DND-41 (cell line): ENCODE results near the gene THRB.

ENCODE experiments used
- EZH2 ChIP-seq: IDR thresholded peaks from 3 replicates; pipeline ENCODE4 v1.6.1; 2012; ENCODE audit warnings: borderline replicate concordance, low read depth, mild to moderate bottlenecking, moderate library complexity, low read length, inconsistent platforms; ENCODE audit not compliant: severe bottlenecking
- TF ChIP-seq, protein P1 (sequence below): IDR thresholded peaks from 2 replicates; pipeline ENCODE4 v1.5.1; 2012; ENCODE audit warnings: borderline replicate concordance, low read length, moderate library complexity, mild to moderate bottlenecking; ENCODE audit not compliant: poor library complexity, severe bottlenecking; ENCODE audit errors: extremely low read depth

DNA sequence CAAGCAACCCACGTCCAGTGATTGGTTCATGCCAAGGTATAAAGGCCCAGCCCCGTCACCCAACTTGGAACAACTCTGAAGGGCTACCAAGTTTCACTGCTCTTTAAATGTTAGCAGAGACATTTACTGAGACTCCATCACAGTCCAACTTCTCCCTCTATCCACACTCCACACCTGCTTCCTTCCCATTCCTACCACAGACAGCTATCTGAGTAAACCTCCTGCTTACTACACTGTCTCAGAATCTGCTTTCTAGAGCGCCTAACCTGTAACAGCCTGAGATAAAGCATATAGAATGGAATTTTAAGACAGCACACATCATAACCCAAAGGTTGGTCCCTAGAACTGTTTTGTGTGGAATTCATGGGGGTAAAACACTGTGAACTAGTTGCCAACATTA is 106.5 kb downstream of the THRB start:
- TF ChIP-seq, protein P1, sequence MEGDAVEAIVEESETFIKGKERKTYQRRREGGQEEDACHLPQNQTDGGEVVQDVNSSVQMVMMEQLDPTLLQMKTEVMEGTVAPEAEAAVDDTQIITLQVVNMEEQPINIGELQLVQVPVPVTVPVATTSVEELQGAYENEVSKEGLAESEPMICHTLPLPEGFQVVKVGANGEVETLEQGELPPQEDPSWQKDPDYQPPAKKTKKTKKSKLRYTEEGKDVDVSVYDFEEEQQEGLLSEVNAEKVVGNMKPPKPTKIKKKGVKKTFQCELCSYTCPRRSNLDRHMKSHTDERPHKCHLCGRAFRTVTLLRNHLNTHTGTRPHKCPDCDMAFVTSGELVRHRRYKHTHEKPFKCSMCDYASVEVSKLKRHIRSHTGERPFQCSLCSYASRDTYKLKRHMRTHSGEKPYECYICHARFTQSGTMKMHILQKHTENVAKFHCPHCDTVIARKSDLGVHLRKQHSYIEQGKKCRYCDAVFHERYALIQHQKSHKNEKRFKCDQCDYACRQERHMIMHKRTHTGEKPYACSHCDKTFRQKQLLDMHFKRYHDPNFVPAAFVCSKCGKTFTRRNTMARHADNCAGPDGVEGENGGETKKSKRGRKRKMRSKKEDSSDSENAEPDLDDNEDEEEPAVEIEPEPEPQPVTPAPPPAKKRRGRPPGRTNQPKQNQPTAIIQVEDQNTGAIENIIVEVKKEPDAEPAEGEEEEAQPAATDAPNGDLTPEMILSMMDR, result no peak
- TF ChIP-seq EZH2, result no peak
